Smooth muscle cell (in vitro differentiated cells): Measurements from ENCODE around the gene ANKRD16. TPM values are rescaled to one million over a fixed set of nuclear protein-coding genes. Genes with fewer than 3 reads are reported as not detected.
A peak's percentile ranks its signal among the peaks of the same experiment; 100 is the strongest.

ENCODE experiments used
- DNase-seq: peaks from one replicate; lab custom pipeline; 2025; ENCODE audit not compliant: unreplicated experiment; lab: John Stamatoyannopoulos, UW
- H2AFZ ChIP-seq: fragments of 200-600 bp; sonication (generic); 2 replicates; pipeline ENCODE4 v1.6.0; 2016; ENCODE audit warnings: antibody characterized with exemption, low read depth, mild to moderate bottlenecking
- H3F3A ChIP-seq: fragments of 200-600 bp; sonication (generic); 2 replicates; pipeline ENCODE4 v1.6.0; 2017; ENCODE audit warnings: antibody characterized with exemption, low read depth
- H3K27ac ChIP-seq: fragments of 200-600 bp; sonication (generic); 2 replicates; pipeline ENCODE4 v1.5.1; 2016; ENCODE audit warnings: low read depth, mild to moderate bottlenecking
- H3K27me3 ChIP-seq: fragments of 200-600 bp; sonication (generic); 2 replicates; pipeline ENCODE4 v1.6.1; 2016; ENCODE audit warnings: low read depth, mild to moderate bottlenecking
- H3K36me3 ChIP-seq: fragments of 200-600 bp; sonication (generic); 2 replicates; pipeline ENCODE4 v1.5.1; 2016; ENCODE audit warnings: low read depth
- H3K4me1 ChIP-seq: fragments of 200-600 bp; sonication (generic); 2 replicates; pipeline ENCODE4 v1.5.1; 2016; ENCODE audit warnings: low read depth
- H3K4me2 ChIP-seq: fragments of 200-600 bp; sonication (generic); 2 replicates; pipeline ENCODE4 v1.6.0; 2016; ENCODE audit warnings: mild to moderate bottlenecking
- H3K4me3 ChIP-seq: fragments of 200-600 bp; sonication (generic); 2 replicates; pipeline ENCODE4 v1.5.1; 2016; ENCODE audit warnings: mild to moderate bottlenecking
- H3K79me2 ChIP-seq: fragments of 200-600 bp; sonication (generic); 2 replicates; pipeline ENCODE4 v1.6.0; 2016; ENCODE audit warnings: low read depth, mild to moderate bottlenecking
- H3K9ac ChIP-seq: fragments of 200-600 bp; sonication (generic); 2 replicates; pipeline ENCODE4 v1.6.0; 2016; ENCODE audit warnings: low read depth
- H3K9me3 ChIP-seq: fragments of 200-600 bp; sonication (generic); replicated peaks from 2 replicates; pipeline ENCODE4 v1.5.1; 2016; ENCODE audit warnings: low read depth
- H4K20me1 ChIP-seq: fragments of 200-600 bp; sonication (generic); 2 replicates; pipeline ENCODE4 v1.6.0; 2016; ENCODE audit warnings: low read depth
- CTCF ChIP-seq: fragments of 200-600 bp; sonication (generic); IDR thresholded peaks from 2 replicates; pipeline ENCODE4 v1.5.1; 2017; ENCODE audit warnings: borderline replicate concordance, mild to moderate bottlenecking, antibody characterized with exemption; ENCODE audit not compliant: insufficient read depth, poor library complexity, severe bottlenecking
- whole genome bisulfite sequencing: methylation state at CpG from one replicate; pipeline ENCODE4 v1.1.7; 2016; ENCODE audit warnings: low lambda C conversion rate; 5-methylcytosine and 5-hydroxymethylcytosine counted together
- polyA plus RNA-seq: library from polyadenylated mRNA; unstranded; fragments of >200 nt; fragmentation: Nextera tagmentation; extraction: Ambion mirVana; gene quantifications from 2 replicates; pipeline ENCODE4 v1.2.1, GENCODE V29; 2016
- total RNA-seq: library from RNA; depleted of rRNA; stranded (reverse); fragments of >200 nt; gene quantifications from 2 replicates; pipeline ENCODE4 v1.2.3, GENCODE V29; 2014

Gene ANKRD16
- total and polyA plus RNA-seq, 2 experiments from 2014 or later, result 2.7 to 10.3 TPM

GRCh38 chr10:5888351-5888750 is 1.3 kb downstream of the ANKRD16 start:
- Histone ChIP-seq H3K27me3 (no peaks in the 10 kb centered on the region), H3K9me3 (no peaks in the 10 kb centered on the region), H3F3A (no peaks in the 10 kb centered on the region), H3K79me2 (peaks cover 36% of the 10 kb centered on the region), H2AFZ (no peak overlapping the region), H3K27ac (no peak overlapping the region), H3K4me3 (peak overlapping the region; percentile 96), H4K20me1 (peaks cover 28% of the 10 kb centered on the region), H3K4me1 (peaks cover 20% of the 10 kb centered on the region), H3K9ac (no peak overlapping the region), H3K36me3 (no peaks in the 10 kb centered on the region), H3K4me2 (peak overlapping the region; percentile 93)
- 46% methylated on average over 10 of the region's 10 CpGs for WGBS
- no peak for TF ChIP-seq CTCF
- no peak for DNase-seq

- Histone ChIP-seq H3K79me2 (peaks cover 29% of the 10 kb centered on the region), H3K4me1 (peaks cover 20% of the 10 kb centered on the region), H3K4me2 (no peak overlapping the region), H3K27me3 (no peaks in the 10 kb centered on the region), H3K4me3 (no peak overlapping the region), H3K36me3 (peaks cover under 1% of the 10 kb centered on the region), H3K9ac (no peak overlapping the region), H3K9me3 (no peaks in the 10 kb centered on the region), H4K20me1 (peaks cover 21% of the 10 kb centered on the region), H2AFZ (no peak overlapping the region), H3F3A (no peaks in the 10 kb centered on the region), H3K27ac (no peak overlapping the region)
- 100% methylated on average over 4 of the region's 8 CpGs for WGBS
- no peak for DNase-seq
- TF ChIP-seq CTCF, result no peak
Measured at GRCh38 chr10:5887641-5888040, 2.1 kb downstream of the ANKRD16 start.

- no peak overlapping the region for H2AFZ ChIP-seq
- no peaks in the 10 kb centered on the region for H3K27me3 ChIP-seq
- WGBS, result 79% methylated on average over 1 of the region's 1 CpG
- H3F3A ChIP-seq, result no peaks in the 10 kb centered on the region
- H3K4me2 ChIP-seq, result no peak overlapping the region
- no peak overlapping the region for H3K4me3 ChIP-seq
- TF ChIP-seq CTCF, result no peak
- H3K79me2 ChIP-seq, result peaks cover 23% of the 10 kb centered on the region
- no peak for DNase-seq
- H3K9me3 ChIP-seq, result no peaks in the 10 kb centered on the region
- peaks cover 4% of the 10 kb centered on the region for H3K36me3 ChIP-seq
- H3K4me1 ChIP-seq, result peaks cover 17% of the 10 kb centered on the region
- no peak overlapping the region for H3K9ac ChIP-seq
- H4K20me1 ChIP-seq, result peaks cover 15% of the 10 kb centered on the region
- H3K27ac ChIP-seq, result no peak overlapping the region
Measured at GRCh38 chr10:5887029-5887428, 2.7 kb downstream of the ANKRD16 start.

GRCh38 chr10:5885619-5886018 is 4.1 kb downstream of the ANKRD16 start:
- Histone ChIP-seq H3K27me3 (no peaks in the 10 kb centered on the region), H3F3A (no peaks in the 10 kb centered on the region), H4K20me1 (peaks cover under 1% of the 10 kb centered on the region), H3K4me3 (no peak overlapping the region), H3K79me2 (peaks cover 9% of the 10 kb centered on the region), H3K36me3 (peaks cover 4% of the 10 kb centered on the region), H3K4me1 (peaks cover 7% of the 10 kb centered on the region), H3K9me3 (no peaks in the 10 kb centered on the region), H3K27ac (no peak overlapping the region), H2AFZ (no peak overlapping the region), H3K9ac (no peak overlapping the region), H3K4me2 (no peak overlapping the region)
- DNase-seq, result no peak
- TF ChIP-seq CTCF, result no peak
- WGBS, result 96% methylated on average over 5 of the region's 5 CpGs
